ENCODE data around the gene HTR3E. TPM values are rescaled to one million over a fixed set of nuclear protein-coding genes. Genes with fewer than 3 reads are reported as not detected.

Gene HTR3E
- total RNA-seq = 1 to 10 TPM in 2 of 4 donors, under 1 TPM in 1, not detected in 1; 0.80 to 1.8 (median 1.3) TPM

GRCh38 chr3:184096811-184097383 is at the start of gene HTR3E:
TSS of gene HTR3E (plus strand) at chr3:184097064. CDS start at chr3:184097530, 466 bp downstream.
- 76 to 89% methylated on average over 6 to 7 of the region's 7 CpGs for WGBS, 2 donors (ENCODE audit: low coverage in 1 of 2)
- no peak for TF ChIP-seq POLR2A (IDR thresholded peaks at IDR 0.05)
- TF ChIP-seq CTCF (IDR thresholded peaks at IDR 0.05) = no peak
- TF ChIP-seq EP300 (IDR thresholded peaks at IDR 0.05; ENCODE audit: low read depth) = no peak
- no peak for TF ChIP-seq POLR2AphosphoS5 (IDR thresholded peaks at IDR 0.05)
- Histone ChIP-seq H3K36me3 (no peaks in the 10 kb centered on the region), H3K27ac (no peak within 1 kb of the TSS), H3K4me1 (peaks cover 0 to 3% (median 0%) of the 10 kb centered on the region in 4 donors), H3K9me3 (peaks cover 7 to 14% of the 10 kb centered on the region in 2 donors), H3K4me3 (no peak within 1 kb of the TSS), H3K27me3 (no peaks in the 10 kb centered on the region)
- in situ Hi-C loops (cut with MboI; ENCODE audit: low pct_ligation_motif_present in 1 of 4, low pct_unique_long_range_greater_than_20kb in 1 of 4, low sequenced_read_pairs in 3 of 4) (no loop called here), intact Hi-C loops (cut with DNase I; ENCODE audit: low total_unique reads) (no loop called here)
- DNase-seq = no peak

- peak; percentile 12 for DNase-seq
- TF ChIP-seq CTCF (IDR thresholded peaks at IDR 0.05) = no peak
- no peak for TF ChIP-seq POLR2AphosphoS5 (IDR thresholded peaks at IDR 0.05)
- no peak for TF ChIP-seq POLR2A (IDR thresholded peaks at IDR 0.05)
- TF ChIP-seq EP300 (IDR thresholded peaks at IDR 0.05; ENCODE audit: low read depth) = no peak
- WGBS, 2 donors (ENCODE audit: low coverage in 1 of 2) = 78% methylated on average over 7 of the region's 7 CpGs; no CpG with 5 or more reads in 1 of the 2 donors
- Histone ChIP-seq H3K9me3 (no peaks in the 10 kb centered on the region), H3K4me1 (no peaks in the 10 kb centered on the region), H3K4me3 (no peak overlapping the region), H3K36me3 (no peaks in the 10 kb centered on the region), H3K27me3 (no peaks in the 10 kb centered on the region), H3K27ac (no peak overlapping the region)
- in situ Hi-C loops (cut with MboI; ENCODE audit: low pct_ligation_motif_present in 1 of 4, low pct_unique_long_range_greater_than_20kb in 1 of 4, low sequenced_read_pairs in 3 of 4) (no loop called here), intact Hi-C loops (cut with DNase I; ENCODE audit: low total_unique reads) (no loop called here)
These were observed 46.5 kb upstream of the HTR3E start for GRCh38 chr3:184050217-184050847.

- intact Hi-C loops (cut with DNase I; ENCODE audit: low total_unique reads) = no loop called here
- in situ Hi-C loops (cut with MboI; ENCODE audit: low pct_ligation_motif_present in 1 of 4, low pct_unique_long_range_greater_than_20kb in 1 of 4, low sequenced_read_pairs in 3 of 4) = no loop called here
- Histone ChIP-seq H3K4me1 (no peaks in the 10 kb centered on the region), H3K27ac (no peak within 1 kb of the TSS), H3K27me3 (no peaks in the 10 kb centered on the region), H3K36me3 (no peaks in the 10 kb centered on the region), H3K9me3 (no peaks in the 10 kb centered on the region), H3K4me3 (no peak within 1 kb of the TSS)
- no peak for DNase-seq
- 73 to 80% methylated on average over 2 to 4 of the region's 4 CpGs for WGBS, 2 donors (ENCODE audit: low coverage in 1 of 2)
- TF ChIP-seq EP300 (IDR thresholded peaks at IDR 0.05; ENCODE audit: low read depth) = no peak
- no peak for TF ChIP-seq POLR2A (IDR thresholded peaks at IDR 0.05)
- TF ChIP-seq CTCF (IDR thresholded peaks at IDR 0.05) = no peak
- TF ChIP-seq POLR2AphosphoS5 (IDR thresholded peaks at IDR 0.05) = no peak
These were observed 44.1 kb upstream of the HTR3E start, which contains the start of gene HTR3C for GRCh38 chr3:184052767-184053166. TSS of gene HTR3C (plus strand) at chr3:184053047. CDS start at chr3:184053081, 34 bp downstream.

- TF ChIP-seq POLR2AphosphoS5 (IDR thresholded peaks at IDR 0.05) (no peak), EP300 (IDR thresholded peaks at IDR 0.05; ENCODE audit: low read depth) (no peak), POLR2A (IDR thresholded peaks at IDR 0.05) (no peak), CTCF (IDR thresholded peaks at IDR 0.05) (no peak)
- intact Hi-C loops (cut with DNase I; ENCODE audit: low total_unique reads) = no loop called here
- Histone ChIP-seq H3K27me3 (no peaks in the 10 kb centered on the region), H3K9me3 (no peaks in the 10 kb centered on the region), H3K4me1 (no peaks in the 10 kb centered on the region), H3K36me3 (no peaks in the 10 kb centered on the region), H3K27ac (no peak overlapping the region), H3K4me3 (no peak overlapping the region)
- WGBS, 2 donors (ENCODE audit: low coverage in 1 of 2) = 46 to 68% methylated on average over 3 to 9 of the region's 9 CpGs
- in situ Hi-C loops (cut with MboI; ENCODE audit: low pct_ligation_motif_present in 1 of 4, low pct_unique_long_range_greater_than_20kb in 1 of 4, low sequenced_read_pairs in 3 of 4) = no loop called here
- no peak for DNase-seq
These were observed 38.8 kb upstream of the HTR3E start for GRCh38 chr3:184058029-184058428.
